Measurements from ENCODE around the gene SLC5A9. TPM values are rescaled to one million over a fixed set of nuclear protein-coding genes. Genes with fewer than 3 reads are reported as not detected.

The SLC5A9 gene
- total and polyA plus RNA-seq, 2 donors (not counting 1 experiment from before 2014, with no cell fraction given): 0.07 TPM; not detected in 1

DNA sequence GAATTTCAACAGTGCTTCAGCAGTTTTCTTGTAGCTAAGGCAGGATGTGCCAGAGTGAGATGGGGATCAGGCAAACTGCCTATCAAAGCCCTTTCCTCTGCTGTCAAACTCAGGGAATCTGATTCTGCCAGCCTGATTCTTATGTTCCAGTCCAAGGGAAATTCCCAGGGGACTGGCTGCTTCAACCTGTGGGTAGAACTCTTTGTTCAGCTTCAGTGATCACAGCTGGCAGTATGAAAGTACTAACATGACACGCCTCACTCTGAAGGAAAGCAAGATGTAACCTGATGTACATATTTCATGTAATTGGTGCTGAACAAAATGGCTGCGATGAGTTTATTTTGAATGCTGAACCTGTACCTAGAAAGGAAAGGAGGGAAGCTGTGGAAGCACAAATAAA is 40.1 kb upstream of the SLC5A9 start:
- intact Hi-C loops (cut with micrococcal nuclease): no loop called here
- DNase-seq: no peak
- H4K20me1 ChIP-seq (ENCODE audit: control insufficient read depth, insufficient read depth, low read length, poor library complexity, severe bottlenecking): no peaks in the 10 kb centered on the region
- ChIA-PET CTCF (interaction anchor here (0.8 kb wide), 1 partner anchor 21 kb away, joined by 3 read pairs; no protein-coding TSS in a partner anchor), POLR2A (no interaction called here)
- H3K27me3 ChIP-seq (replicated peaks in 1 of 4; ENCODE audit: control extremely low read depth in 1 of 4, control insufficient read depth in 3 of 4, insufficient read depth in 4 of 4, low read length in 3 of 4): peaks cover 0 to 3% (median 0%) of the 10 kb centered on the region in 4 experiments
- Mint-ChIP-seq H3K27ac (no peak overlapping the region), H3K9me3 (ENCODE audit: insufficient read depth) (peaks cover under 1% of the 10 kb centered on the region), H3K4me3 (no peak overlapping the region), H3K4me1 (peaks cover 2% of the 10 kb centered on the region), H3K27me3 (peaks cover 14% of the 10 kb centered on the region)
- no peaks in the 10 kb centered on the region for H3K36me3 ChIP-seq (replicated peaks in 1 of 2; ENCODE audit: control extremely low read depth in 1 of 2, control insufficient read depth in 1 of 2, extremely low read depth in 1 of 2, insufficient read depth in 2 of 2, low read length in 1 of 2)
- H3K4me1 ChIP-seq (ENCODE audit: control insufficient read depth in 2 of 2, insufficient read depth in 2 of 2, low read length in 2 of 2): no peaks in the 10 kb centered on the region
- H3K4me3 ChIP-seq (ENCODE audit: control extremely low read depth in 1 of 5, extremely low read depth in 1 of 5, insufficient read depth in 1 of 5, low read depth in 2 of 5, low read length in 4 of 5): no peak overlapping the region
- H3K9ac ChIP-seq (ENCODE audit: low read length): no peak overlapping the region
- no peaks in the 10 kb centered on the region for H3K79me2 ChIP-seq (ENCODE audit: control insufficient read depth, insufficient read depth, low read length)
- no peaks in the 10 kb centered on the region for H3K9me3 ChIP-seq (ENCODE audit: control extremely low read depth in 1 of 3, control insufficient read depth in 2 of 3, insufficient read depth in 1 of 3, low read length in 2 of 3)
- no peak for ATAC-seq (ENCODE audit: low read depth)
- WGBS (ENCODE audit: insufficient coverage): 42% methylated on average over 2 of the region's 2 CpGs
- no peak overlapping the region for H2AFZ ChIP-seq (ENCODE audit: insufficient read depth, low read depth, low read length, poor library complexity, severe bottlenecking)
- no peak for TF ChIP-seq EZH2 (IDR thresholded peaks at IDR 0.05; ENCODE audit: borderline replicate concordance, insufficient read depth, low read depth, low read length, poor library complexity, severe bottlenecking)
- TF ChIP-seq, protein P1, sequence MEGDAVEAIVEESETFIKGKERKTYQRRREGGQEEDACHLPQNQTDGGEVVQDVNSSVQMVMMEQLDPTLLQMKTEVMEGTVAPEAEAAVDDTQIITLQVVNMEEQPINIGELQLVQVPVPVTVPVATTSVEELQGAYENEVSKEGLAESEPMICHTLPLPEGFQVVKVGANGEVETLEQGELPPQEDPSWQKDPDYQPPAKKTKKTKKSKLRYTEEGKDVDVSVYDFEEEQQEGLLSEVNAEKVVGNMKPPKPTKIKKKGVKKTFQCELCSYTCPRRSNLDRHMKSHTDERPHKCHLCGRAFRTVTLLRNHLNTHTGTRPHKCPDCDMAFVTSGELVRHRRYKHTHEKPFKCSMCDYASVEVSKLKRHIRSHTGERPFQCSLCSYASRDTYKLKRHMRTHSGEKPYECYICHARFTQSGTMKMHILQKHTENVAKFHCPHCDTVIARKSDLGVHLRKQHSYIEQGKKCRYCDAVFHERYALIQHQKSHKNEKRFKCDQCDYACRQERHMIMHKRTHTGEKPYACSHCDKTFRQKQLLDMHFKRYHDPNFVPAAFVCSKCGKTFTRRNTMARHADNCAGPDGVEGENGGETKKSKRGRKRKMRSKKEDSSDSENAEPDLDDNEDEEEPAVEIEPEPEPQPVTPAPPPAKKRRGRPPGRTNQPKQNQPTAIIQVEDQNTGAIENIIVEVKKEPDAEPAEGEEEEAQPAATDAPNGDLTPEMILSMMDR (IDR thresholded peaks at IDR 0.05): no peak
- H3K4me2 ChIP-seq (replicated peaks; ENCODE audit: low read depth, low read length, poor library complexity, severe bottlenecking): no peak overlapping the region
- H3K27ac ChIP-seq (ENCODE audit: low read length in 2 of 2): no peak overlapping the region

DNA sequence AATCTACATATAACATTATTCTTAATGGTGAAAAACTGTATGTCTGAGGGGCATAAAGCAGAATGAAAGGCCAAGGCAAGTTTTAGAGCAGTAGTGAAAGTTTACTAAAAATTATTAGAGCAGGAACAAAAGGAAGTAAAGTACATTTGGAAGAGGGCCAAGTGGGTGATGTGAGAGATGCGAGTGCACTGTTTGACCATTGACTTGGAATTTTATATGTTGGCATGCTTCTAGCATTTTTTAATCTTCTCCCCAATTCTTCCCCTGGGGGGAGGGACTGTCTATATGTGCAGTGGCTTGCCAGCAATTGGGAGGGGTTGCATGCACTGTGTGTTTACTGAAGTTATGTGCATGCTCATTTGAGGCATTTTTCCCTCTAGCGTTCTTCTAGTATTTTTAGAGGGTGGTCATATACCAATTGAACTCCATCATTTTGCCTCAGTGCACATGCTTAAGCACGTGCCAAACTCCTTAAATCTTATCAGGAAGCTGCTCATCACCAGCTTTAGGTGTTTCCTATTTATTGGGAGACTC is 36.1 kb upstream of the SLC5A9 start:
- Histone ChIP-seq H3K4me3 (ENCODE audit: control extremely low read depth in 1 of 5, extremely low read depth in 1 of 5, insufficient read depth in 1 of 5, low read depth in 2 of 5, low read length in 4 of 5) (no peak overlapping the region), H2AFZ (ENCODE audit: insufficient read depth, low read depth, low read length, poor library complexity, severe bottlenecking) (no peak overlapping the region), H3K9ac (ENCODE audit: low read length) (no peak overlapping the region), H3K27ac (ENCODE audit: low read length in 2 of 2) (no peak overlapping the region), H3K9me3 (ENCODE audit: control extremely low read depth in 1 of 3, control insufficient read depth in 2 of 3, insufficient read depth in 1 of 3, low read length in 2 of 3) (peaks cover 1 to 8% (median 4%) of the 10 kb centered on the region in 3 donors), H3K36me3 (replicated peaks in 1 of 2; ENCODE audit: control extremely low read depth in 1 of 2, control insufficient read depth in 1 of 2, extremely low read depth in 1 of 2, insufficient read depth in 2 of 2, low read length in 1 of 2) (no peaks in the 10 kb centered on the region), H3K4me2 (replicated peaks; ENCODE audit: low read depth, low read length, poor library complexity, severe bottlenecking) (no peak overlapping the region), H3K27me3 (replicated peaks in 1 of 4; ENCODE audit: control extremely low read depth in 1 of 4, control insufficient read depth in 3 of 4, insufficient read depth in 4 of 4, low read length in 3 of 4) (peaks cover 0 to 10% (median 1%) of the 10 kb centered on the region in 4 experiments), H4K20me1 (ENCODE audit: control insufficient read depth, insufficient read depth, low read length, poor library complexity, severe bottlenecking) (no peaks in the 10 kb centered on the region), H3K4me1 (ENCODE audit: control insufficient read depth in 2 of 2, insufficient read depth in 2 of 2, low read length in 2 of 2) (no peaks in the 10 kb centered on the region), H3K79me2 (ENCODE audit: control insufficient read depth, insufficient read depth, low read length) (no peaks in the 10 kb centered on the region)
- Mint-ChIP-seq H3K27ac (no peak overlapping the region), H3K27me3 (peaks cover 9% of the 10 kb centered on the region), H3K4me3 (no peak overlapping the region), H3K4me1 (peaks cover 2% of the 10 kb centered on the region), H3K9me3 (ENCODE audit: insufficient read depth) (peaks cover 6% of the 10 kb centered on the region)
- WGBS (ENCODE audit: insufficient coverage): no CpG with 5 or more reads among the region's 3 CpGs
- intact Hi-C loops (cut with micrococcal nuclease): no loop called here
- DNase-seq: no peak
- POLR2A ChIA-PET: no interaction called here
- TF ChIP-seq, protein P1 (IDR thresholded peaks at IDR 0.05): no peak
- TF ChIP-seq EZH2 (IDR thresholded peaks at IDR 0.05; ENCODE audit: borderline replicate concordance, insufficient read depth, low read depth, low read length, poor library complexity, severe bottlenecking): no peak
- CTCF ChIA-PET: no interaction called here
- no peak for ATAC-seq (ENCODE audit: low read depth)

Data from B cell (primary cell).